Sciatic nerve (tissue), 1 donor: ENCODE results near the gene PRPF18. TPM values are rescaled to one million over a fixed set of nuclear protein-coding genes. Genes with fewer than 3 reads are reported as not detected.

Source experiments
- total RNA-seq: library from RNA; stranded (reverse); fragmentation: NEBNext Ultra II Directional; extraction: Animal tissue kit (Norgen Biotek cat#: 25700); gene quantifications from one replicate; pipeline ENCODE4 v1.2.1, GENCODE V29; 2021
- donor health status: DM: no; HTN: no; CAD: no.

PRPF18 gene
- total RNA-seq, 1 donor from 2014 or later: 23.4 TPM

Other genes with a start within 250 kb of the PRPF18 start
- 34.8 TPM for gene SEPHS1, start 238.7 kb upstream of the PRPF18 start, total RNA-seq
- gene BEND7, start 58.0 kb upstream of the PRPF18 start, total RNA-seq: 28.6 TPM